Dermis microvascular lymphatic vessel endothelial cell (primary cell): Measurements from ENCODE around the gene NUDT14. TPM values are rescaled to one million over a fixed set of nuclear protein-coding genes. Genes with fewer than 3 reads are reported as not detected.

ENCODE experiments used
- DNase-seq, 2 donors: peaks; one replicate each; pipeline versions ENCODE4 v3.0.0 to v3.0.0-alpha.2; 2010; ENCODE audit warnings: low read depth in 2 of 2
- total RNA-seq: library from RNA; depleted of rRNA; stranded (reverse); fragments of >200 nt; gene quantifications from 2 replicates; pipeline ENCODE4 v1.2.1, GENCODE V29; 2014

Gene NUDT14
- total RNA-seq, 1 donor from 2014 or later = 54.4 TPM

GRCh38 chr14:105136401-105137322 is 44.5 kb downstream of the NUDT14 start:
- no peak for DNase-seq

- no peak for DNase-seq
These were observed 45.3 kb downstream of the NUDT14 start for GRCh38 chr14:105135700-105136395.

GRCh38 chr14:105132921-105133654 is 48.0 kb downstream of the NUDT14 start:
- no peak for DNase-seq

GRCh38 chr14:105131241-105131640 is 49.9 kb downstream of the NUDT14 start:
- DNase-seq = no peak

GRCh38 chr14:105128059-105128458 is 53.1 kb downstream of the NUDT14 start:
- DNase-seq = no peak

- no peak for DNase-seq
These were observed 54.2 kb downstream of the NUDT14 start for GRCh38 chr14:105126981-105127329.

- no peak for DNase-seq
These were observed 54.8 kb downstream of the NUDT14 start for GRCh38 chr14:105126126-105126980.

GRCh38 chr14:105124823-105125222 is 56.3 kb downstream of the NUDT14 start:
- DNase-seq = no peak

- DNase-seq = no peak
These were observed 56.9 kb downstream of the NUDT14 start for GRCh38 chr14:105123981-105124765.

GRCh38 chr14:105123064-105123665 is 57.9 kb downstream of the NUDT14 start:
- no peak for DNase-seq

Other genes starting within 250 kb of the NUDT14 start
- gene AHNAK2, start 202.9 kb downstream of the NUDT14 start, total RNA-seq = 16.8 and 17.1 TPM in 2 replicates
- 4.4 and 5.1 TPM in 2 replicates for gene CLBA1, start 195.5 kb downstream of the NUDT14 start, total RNA-seq
- 26.2 and 26.3 TPM in 2 replicates for gene CDCA4, start 160.2 kb downstream of the NUDT14 start, total RNA-seq
- gene GPR132, start 115.9 kb downstream of the NUDT14 start, total RNA-seq = under 0.01 TPM in 1 of 2 replicates, not detected in the other
- gene JAG2, start 12.5 kb downstream of the NUDT14 start, total RNA-seq = 37.5 and 45.5 TPM in 2 replicates
- gene BTBD6, start 67.2 kb upstream of the NUDT14 start, total RNA-seq = 33.4 and 54.1 TPM in 2 replicates
- gene BRF1, start 119.7 kb upstream of the NUDT14 start, total RNA-seq = 20.8 and 27.1 TPM in 2 replicates
- gene PACS2, start 133.4 kb upstream of the NUDT14 start, total RNA-seq = 30.3 and 54.6 TPM in 2 replicates
- under 0.01 and 0.13 TPM in 2 replicates for gene TEX22, start 217.2 kb upstream of the NUDT14 start, total RNA-seq
- 23.5 and 31.7 TPM in 2 replicates for gene MTA1, start 238.5 kb upstream of the NUDT14 start, total RNA-seq